ENCODE data around the gene DPYD. TPM values are rescaled to one million over a fixed set of nuclear protein-coding genes. Genes with fewer than 3 reads are reported as not detected.

Gene DPYD
- total RNA-seq, 1 donor from 2014 or later: 8.1 TPM

GRCh38 chr1:97783751-97784150 lies 137.1 kb downstream of the DPYD start:
- H3K4me3 Mint-ChIP-seq (ENCODE audit: low read depth): no peak overlapping the region
- no peaks in the 10 kb centered on the region for H3K27me3 Mint-ChIP-seq
- H3K9me3 Mint-ChIP-seq (ENCODE audit: low read depth): no peaks in the 10 kb centered on the region
- TF ChIP-seq CTCF (IDR thresholded peaks at IDR 0.05; ENCODE audit: unreplicated experiment): no peak
- H3K4me1 Mint-ChIP-seq (ENCODE audit: low read depth): no peaks in the 10 kb centered on the region
- H3K27ac Mint-ChIP-seq: no peak overlapping the region
- no peak for DNase-seq (ENCODE audit: low spot score, unreplicated experiment)
- no peaks in the 10 kb centered on the region for H3K36me3 Mint-ChIP-seq (ENCODE audit: insufficient read depth)

GRCh38 chr1:97781762-97782337 lies 139.0 kb downstream of the DPYD start:
- DNase-seq (ENCODE audit: low spot score, unreplicated experiment): no peak
- H3K36me3 Mint-ChIP-seq (ENCODE audit: insufficient read depth): no peaks in the 10 kb centered on the region
- no peak overlapping the region for H3K27ac Mint-ChIP-seq
- no peak for TF ChIP-seq CTCF (IDR thresholded peaks at IDR 0.05; ENCODE audit: unreplicated experiment)
- H3K9me3 Mint-ChIP-seq (ENCODE audit: low read depth): no peaks in the 10 kb centered on the region
- H3K27me3 Mint-ChIP-seq: no peaks in the 10 kb centered on the region
- H3K4me3 Mint-ChIP-seq (ENCODE audit: low read depth): no peak overlapping the region
- H3K4me1 Mint-ChIP-seq (ENCODE audit: low read depth): no peaks in the 10 kb centered on the region

GRCh38 chr1:97780884-97781283 lies 139.9 kb downstream of the DPYD start:
- H3K9me3 Mint-ChIP-seq (ENCODE audit: low read depth): no peaks in the 10 kb centered on the region
- DNase-seq (ENCODE audit: low spot score, unreplicated experiment): no peak
- no peaks in the 10 kb centered on the region for H3K36me3 Mint-ChIP-seq (ENCODE audit: insufficient read depth)
- H3K27ac Mint-ChIP-seq: no peak overlapping the region
- H3K4me3 Mint-ChIP-seq (ENCODE audit: low read depth): no peak overlapping the region
- no peaks in the 10 kb centered on the region for H3K4me1 Mint-ChIP-seq (ENCODE audit: low read depth)
- TF ChIP-seq CTCF (IDR thresholded peaks at IDR 0.05; ENCODE audit: unreplicated experiment): no peak
- H3K27me3 Mint-ChIP-seq: no peaks in the 10 kb centered on the region

GRCh38 chr1:97778718-97779117 lies 142.1 kb downstream of the DPYD start:
- H3K27me3 Mint-ChIP-seq: no peaks in the 10 kb centered on the region
- peaks cover 6% of the 10 kb centered on the region for H3K9me3 Mint-ChIP-seq (ENCODE audit: low read depth)
- TF ChIP-seq CTCF (IDR thresholded peaks at IDR 0.05; ENCODE audit: unreplicated experiment): no peak
- H3K36me3 Mint-ChIP-seq (ENCODE audit: insufficient read depth): peaks cover 5% of the 10 kb centered on the region
- H3K4me1 Mint-ChIP-seq (ENCODE audit: low read depth): no peaks in the 10 kb centered on the region
- H3K27ac Mint-ChIP-seq: no peak overlapping the region
- no peak overlapping the region for H3K4me3 Mint-ChIP-seq (ENCODE audit: low read depth)
- DNase-seq (ENCODE audit: low spot score, unreplicated experiment): no peak

- peaks cover 7% of the 10 kb centered on the region for H3K36me3 Mint-ChIP-seq (ENCODE audit: insufficient read depth)
- no peak for DNase-seq (ENCODE audit: low spot score, unreplicated experiment)
- no peak for TF ChIP-seq CTCF (IDR thresholded peaks at IDR 0.05; ENCODE audit: unreplicated experiment)
- H3K4me3 Mint-ChIP-seq (ENCODE audit: low read depth): no peak overlapping the region
- H3K27ac Mint-ChIP-seq: no peak overlapping the region
- H3K27me3 Mint-ChIP-seq: no peaks in the 10 kb centered on the region
- no peaks in the 10 kb centered on the region for H3K4me1 Mint-ChIP-seq (ENCODE audit: low read depth)
- peaks cover 6% of the 10 kb centered on the region for H3K9me3 Mint-ChIP-seq (ENCODE audit: low read depth)
These were observed 150.5 kb downstream of the DPYD start for GRCh38 chr1:97770376-97770775.
